Raji (cell line): ENCODE data around the gene CDH4.

Experiments
- POLR2A ChIP-seq: IDR thresholded peaks from 2 replicates; pipeline ENCODE4 v1.6.1; 2011; ENCODE audit warnings: low read depth, low read length, control low read depth; ENCODE audit not compliant: insufficient read depth

The CDH4 gene

DNA sequence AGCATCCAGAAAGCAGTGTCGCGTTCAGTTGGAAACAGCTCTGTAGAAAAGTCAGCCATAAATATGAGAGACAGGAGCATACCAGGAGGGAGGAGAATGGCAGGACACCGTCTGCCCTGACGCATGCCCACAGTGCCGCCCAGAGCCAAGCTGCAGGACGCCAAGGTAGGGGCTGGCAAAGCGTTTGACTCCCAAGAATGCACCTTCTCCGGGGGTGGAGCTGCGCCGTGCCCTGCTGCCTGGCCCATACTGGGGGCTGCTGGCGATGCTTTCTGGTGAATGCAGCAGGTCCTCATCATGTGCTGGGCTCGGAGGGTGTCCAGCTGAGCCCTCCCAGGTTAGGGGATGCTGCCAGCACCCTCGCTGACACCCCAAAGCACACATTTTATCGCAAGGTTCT, 349.8 kb downstream of the CDH4 start:
- no peak for TF ChIP-seq POLR2A

DNA sequence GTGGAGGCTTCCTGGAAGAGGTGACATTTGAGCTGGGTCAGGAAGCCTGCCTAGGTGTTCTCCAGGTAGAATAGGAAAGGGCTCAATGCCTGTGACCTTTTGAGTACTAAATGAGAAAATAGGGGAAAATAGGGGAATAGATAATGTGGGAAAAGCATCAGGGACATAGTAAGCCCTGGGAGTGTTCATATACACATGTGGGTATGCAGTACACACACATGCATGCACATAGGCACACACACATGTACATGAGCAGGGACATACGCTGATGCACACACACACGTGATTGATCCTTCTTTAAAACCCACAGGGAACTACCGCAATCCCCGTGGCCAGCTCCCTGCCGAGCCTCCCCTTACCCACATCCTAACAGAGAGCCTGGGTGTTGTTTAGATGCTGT, 351.7 kb downstream of the CDH4 start:
- no peak for TF ChIP-seq POLR2A

DNA sequence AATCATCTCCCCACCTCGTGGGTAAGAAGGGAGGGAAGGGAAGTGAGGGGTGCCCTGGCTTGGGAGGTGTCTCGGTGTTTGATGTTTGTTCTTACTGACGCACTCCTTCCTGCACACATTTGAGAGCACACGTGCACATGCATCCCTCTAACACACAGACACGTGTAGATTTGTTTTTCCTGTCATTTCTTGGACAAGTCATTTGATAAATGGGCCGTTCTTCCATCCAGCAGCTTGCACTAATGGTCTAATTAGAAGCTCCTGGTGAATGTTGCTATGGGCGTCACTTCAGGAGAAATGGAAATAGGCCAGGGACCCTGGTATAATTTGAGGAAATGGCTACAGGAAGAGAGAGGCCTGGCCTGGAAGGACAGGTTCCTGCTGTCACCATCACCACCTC, 352.5 kb downstream of the CDH4 start:
- no peak for TF ChIP-seq POLR2A

DNA sequence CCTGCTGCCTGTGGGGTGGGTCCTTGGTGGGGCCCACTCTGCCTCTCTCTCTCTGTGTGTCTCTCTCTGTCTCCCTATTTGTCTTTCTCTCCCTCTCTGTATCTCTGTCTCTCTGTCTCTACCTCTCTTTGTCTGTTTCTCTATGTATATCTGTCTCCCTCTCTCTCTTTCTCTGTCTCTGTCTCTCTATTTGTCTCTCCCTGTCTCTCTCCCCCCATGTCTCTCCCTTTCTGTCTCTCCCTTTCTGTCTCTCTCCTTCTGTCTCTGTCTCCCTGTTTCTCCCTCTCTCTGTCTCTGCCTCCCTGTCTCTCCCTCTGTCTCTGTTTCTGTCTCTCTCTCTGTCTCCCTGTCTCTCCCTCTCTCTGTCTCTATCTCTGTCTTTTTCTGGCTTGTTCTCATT, 353.2 kb downstream of the CDH4 start:
- TF ChIP-seq POLR2A, result no peak

DNA sequence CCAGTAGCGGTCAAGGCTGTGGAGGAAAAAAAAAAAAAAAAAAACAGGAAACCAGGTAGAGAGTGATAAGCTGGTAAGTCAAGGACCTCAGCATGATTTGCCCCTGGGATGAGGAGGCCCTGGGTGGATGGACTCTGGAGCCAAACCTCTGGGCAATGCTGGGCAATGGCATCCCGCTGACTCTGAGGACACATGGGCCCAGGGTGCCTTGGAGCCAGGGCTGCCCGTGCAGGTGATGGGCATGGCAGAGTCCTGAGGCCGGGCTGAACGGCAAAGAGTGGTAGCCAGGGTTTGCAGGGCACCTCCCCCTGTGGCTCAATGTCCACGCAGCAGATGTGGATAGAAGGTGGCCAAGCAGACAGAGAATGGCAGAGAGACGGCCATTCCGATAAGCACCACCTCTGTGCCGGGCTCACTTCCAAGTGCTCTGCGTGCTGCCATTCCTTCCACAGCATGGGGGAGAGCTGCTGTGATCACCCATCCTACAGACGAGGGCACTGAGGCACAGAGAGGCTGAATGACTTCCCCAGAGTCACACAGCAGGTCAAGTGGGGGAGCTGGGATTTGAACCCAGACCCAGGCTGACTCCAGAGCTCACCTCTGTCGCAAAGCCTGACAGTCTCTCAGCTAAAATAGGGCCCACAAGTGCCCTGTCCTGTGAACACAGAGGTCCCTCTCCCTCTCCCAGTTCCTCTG, 353.9 kb downstream of the CDH4 start:
- TF ChIP-seq POLR2A, result no peak

DNA sequence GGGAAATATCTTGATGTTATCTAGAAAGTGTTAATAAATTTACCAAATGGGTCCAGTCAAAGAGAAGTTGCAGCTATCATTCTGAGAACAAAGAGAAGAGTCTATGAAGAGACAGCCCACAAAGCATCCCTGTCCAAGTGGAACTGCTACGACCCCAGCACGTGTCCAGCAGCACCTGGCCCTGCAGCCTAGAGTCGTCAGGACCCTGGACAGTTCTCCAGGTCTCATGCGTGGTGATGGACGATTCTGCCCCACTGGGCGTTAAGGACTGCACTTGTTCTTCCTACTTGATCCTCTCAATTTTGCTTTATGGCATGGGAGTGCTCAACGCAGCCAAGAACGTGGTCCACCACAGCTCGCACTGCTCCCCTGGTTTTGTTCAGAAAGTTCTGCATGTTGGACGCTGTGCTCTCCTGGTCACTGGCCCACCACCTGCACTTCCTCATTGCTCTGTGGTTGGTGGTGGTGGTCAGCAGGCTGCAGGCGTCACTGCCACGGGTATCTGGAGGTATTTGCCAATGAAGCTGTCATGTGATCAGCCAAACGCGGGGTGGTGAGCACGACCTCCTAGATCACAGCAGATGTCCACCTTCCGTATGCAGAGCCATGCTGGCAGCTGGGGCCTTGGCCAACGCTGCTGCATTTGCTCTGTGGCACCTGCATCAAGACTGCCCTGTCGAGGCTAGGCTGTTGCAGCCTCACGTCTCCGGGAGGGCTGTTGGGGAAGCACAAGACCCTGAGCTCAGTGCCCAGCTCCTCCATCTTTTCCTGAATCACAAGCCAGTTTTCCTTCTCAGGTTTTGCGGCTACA, 356.4 kb downstream of the CDH4 start:
- TF ChIP-seq POLR2A, result no peak

DNA sequence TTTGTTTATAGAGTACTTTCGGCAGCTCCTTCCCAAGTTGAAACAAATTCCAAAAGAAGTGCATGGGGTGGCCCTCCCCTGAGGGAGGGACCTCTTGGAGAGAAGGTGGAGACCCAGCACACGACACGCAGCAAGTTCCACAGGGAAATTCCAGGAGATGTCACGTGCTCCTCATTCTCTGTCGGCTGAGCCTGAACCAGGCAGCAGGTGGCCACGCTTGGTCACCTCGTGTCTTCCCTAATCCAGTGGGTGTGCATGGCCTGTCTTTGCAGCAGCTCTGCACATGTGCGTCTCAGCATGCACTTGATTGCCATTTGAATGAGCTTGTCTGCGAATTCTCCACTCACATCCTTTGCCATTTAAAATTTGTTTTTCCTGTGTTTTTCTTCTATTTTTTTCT, 357.4 kb downstream of the CDH4 start:
- TF ChIP-seq POLR2A, result no peak

DNA sequence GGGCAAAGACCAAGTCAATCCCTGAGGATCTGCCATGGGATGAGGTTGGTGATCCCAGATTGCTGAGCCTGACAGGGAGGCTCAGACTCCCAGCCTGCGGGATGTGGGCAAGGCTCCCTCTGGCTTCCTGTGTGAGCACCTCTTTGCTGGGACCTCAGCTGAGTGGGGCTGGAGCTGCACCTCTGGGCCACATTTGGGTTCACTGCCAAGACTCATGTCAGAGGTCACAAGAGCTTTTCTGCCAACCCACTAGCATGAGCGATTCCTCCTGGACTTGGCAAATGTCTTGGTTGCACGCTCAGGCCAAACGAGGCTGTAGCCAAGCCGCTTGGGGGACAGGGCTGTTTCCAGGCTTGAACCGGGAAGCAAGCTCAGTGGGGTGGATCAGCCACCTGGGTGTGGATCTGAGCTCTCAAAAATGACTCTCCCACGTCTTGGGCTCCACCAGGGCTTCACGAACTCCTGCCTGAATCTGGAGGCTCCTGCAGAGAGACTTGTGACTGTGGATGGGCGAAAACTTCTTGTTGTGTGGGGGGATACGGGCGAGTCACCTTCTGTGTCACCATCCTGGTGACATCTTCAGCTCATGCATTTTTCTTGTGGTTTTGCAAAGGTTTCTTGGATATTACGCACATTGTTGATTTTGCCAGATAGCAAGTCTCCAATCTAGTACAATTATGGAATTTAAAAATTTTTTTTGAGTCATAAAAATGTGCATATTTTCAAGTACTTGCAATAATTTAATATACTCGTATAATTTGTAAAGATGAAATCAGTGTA, 359.5 kb downstream of the CDH4 start:
- TF ChIP-seq POLR2A, result no peak

DNA sequence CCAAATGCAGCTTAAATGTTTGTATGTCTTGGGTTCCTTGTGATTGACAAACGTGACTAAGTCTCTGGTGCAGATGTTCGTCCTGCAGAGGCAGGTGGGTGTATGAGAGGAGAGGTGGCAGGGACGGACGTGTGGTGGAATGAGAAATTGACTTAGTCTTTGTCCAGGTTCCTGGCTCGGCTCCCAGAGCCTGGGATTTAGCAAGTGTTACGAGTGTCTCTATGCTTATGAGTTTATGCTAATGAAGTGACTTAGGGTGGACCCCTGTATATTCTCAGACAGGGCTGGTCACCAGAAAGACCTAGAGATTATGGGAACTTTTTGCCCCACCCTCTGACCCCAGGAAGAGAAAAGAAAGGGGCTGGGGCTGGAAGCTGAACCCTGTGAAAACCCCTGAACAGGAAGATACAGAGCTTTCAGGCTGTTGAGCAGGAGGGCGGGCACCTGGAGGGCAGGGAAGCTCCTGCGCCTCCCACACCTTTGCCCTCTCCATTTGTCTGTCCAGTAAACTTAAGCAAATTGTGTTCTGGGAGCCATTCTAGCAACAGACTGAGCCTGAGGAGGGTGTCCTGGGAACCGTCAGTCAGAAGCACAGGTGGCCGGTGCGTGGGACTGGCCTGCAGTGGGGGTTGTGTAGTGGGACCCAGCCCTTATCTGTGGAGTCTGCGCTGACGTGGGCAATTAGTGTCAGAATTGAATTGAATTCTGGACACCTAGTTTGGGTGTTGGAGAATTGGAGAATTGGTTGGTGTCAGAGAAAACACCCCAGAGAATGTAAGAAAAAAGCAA, 362.1 kb downstream of the CDH4 start:
- no peak for TF ChIP-seq POLR2A

DNA sequence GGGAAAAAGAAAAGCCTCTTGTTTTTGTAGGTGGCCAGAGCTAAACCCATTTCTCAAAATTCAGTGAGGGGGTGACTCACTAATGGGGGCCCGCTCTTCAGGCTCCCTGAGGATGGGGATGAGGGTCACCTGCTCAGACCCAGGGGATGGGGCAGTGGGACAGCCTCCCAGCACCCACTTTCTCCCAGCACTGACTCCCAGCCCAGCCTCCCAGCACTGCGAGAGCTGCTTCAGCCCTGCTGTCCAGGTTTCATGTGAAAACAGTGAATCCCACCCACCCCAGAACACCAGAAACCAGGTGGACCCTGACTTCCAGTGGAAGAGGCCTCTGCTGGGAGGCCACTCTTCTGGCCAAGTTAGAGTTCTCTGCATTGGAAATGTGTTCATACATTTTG, 362.6 kb downstream of the CDH4 start:
- no peak for TF ChIP-seq POLR2A

DNA sequence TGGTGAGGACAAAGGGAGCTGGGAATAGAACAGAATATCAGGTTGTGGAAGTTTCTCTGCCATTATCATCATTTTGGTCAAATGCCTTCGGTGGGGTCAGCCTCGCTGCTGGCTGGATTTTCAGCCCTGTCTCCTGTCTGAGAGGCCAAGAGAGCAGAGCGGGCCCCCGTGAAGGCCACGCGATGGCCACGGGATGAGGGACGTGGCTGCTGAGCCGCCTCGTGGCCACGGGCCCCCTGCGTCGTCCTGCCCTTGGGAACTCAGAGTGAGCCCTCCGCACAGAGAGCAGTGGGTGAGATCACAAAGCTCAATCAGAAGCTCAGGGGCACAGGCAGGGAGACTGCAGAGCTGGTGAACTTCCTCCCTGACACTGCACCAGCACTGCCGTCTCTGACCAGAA, 363.7 kb downstream of the CDH4 start:
- no peak for TF ChIP-seq POLR2A

DNA sequence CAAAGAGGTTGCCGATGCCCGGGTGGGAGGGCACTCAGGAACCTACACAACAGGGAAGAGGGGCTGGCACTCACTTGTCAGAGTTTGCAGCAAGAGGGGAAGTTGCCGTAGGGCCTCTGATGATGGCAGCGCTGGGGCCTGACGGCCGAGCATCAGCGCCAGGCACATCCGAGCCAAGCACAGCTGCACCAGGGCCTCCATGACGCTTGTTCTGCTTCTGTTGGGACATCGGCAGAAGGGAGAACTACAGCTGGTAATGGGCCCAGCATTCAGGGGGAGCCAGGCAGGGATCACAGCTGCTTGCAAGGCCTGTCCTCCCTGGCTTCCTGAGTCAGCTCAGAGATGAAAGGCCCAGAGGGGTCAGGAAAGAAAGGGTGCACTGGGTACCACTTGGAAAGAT, 367.7 kb downstream of the CDH4 start:
- TF ChIP-seq POLR2A, result no peak

DNA sequence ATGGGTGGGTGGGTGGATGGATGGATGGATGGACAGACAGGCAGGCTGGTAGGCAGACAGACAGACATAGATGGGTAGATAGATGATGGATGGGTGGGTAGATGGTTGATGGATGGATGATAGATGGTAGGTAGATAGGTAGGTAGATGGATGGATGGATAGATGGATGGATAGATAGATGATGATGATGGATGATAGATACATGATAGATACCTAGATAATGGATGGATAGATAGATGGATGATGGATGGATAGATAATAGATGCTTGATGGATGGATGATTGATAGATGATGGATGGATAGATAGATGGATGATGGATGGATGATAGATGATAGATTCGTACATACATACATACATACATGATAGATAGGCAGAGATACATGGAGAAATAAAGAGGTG, 368.1 kb downstream of the CDH4 start:
- no peak for TF ChIP-seq POLR2A

DNA sequence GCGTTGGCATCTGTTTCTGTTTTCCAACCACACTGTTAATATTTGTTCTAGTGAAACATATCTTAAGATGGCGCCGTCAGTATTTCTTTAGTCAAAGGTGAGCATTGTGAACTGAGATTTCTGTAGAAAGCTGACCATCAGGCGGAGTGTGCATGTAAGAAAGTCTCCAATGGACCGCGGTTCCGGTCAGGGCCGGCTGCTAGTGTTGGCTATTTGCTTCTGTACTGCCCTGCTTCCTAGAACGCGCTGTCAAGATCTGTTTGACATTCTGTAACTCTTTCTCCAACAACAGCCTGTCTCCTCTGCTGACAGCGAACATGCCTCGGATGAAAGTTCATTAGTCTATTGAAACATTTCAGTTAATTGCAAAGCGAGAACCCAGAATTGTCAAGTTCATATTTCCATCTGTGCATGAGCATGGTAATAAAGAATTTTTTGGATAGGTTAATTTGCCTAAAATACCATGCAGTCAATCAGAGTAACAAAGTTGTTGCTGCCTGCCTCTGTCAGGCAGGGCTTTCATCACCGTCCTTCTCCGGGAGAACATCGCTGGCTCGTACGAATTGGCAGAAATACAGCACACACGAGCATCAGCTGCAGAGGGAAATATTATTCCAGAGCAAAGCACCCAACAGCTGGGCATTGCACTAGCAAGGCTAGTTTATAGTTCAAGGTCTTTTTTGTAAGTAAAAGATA, 369.1 kb downstream of the CDH4 start:
- TF ChIP-seq POLR2A, result no peak
